HG02623 (cell line): ENCODE measurements around the gene FOXP4.

Experiments
- ATAC-seq: cut with Tn5 transposase; IDR thresholded peaks from one replicate; pipeline ENCODE4 v1.9.1; 2021; ENCODE audit warnings: moderate library complexity; ENCODE audit not compliant: unreplicated experiment

The FOXP4 gene

DNA sequence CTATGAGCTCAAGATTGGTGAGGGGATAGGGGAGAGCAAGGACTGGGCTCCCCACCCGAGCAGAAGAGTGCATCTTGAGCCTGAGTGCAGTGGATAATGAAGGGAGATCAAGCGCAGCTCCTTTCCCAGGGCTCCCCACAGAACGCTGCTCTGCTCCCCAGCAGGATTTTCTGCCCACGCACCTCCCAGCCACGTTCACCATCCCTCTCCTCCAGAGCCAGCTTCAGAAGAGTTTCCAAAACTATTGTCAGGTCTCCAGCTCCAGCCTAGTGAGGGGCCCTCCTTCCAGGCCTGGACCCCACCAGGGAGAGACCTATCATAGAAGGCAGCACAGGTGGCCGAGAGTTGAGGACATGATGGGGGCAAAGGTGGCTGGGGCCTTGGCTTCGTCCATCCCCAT, 34.5 kb downstream of the FOXP4 start:
- no peak for ATAC-seq

DNA sequence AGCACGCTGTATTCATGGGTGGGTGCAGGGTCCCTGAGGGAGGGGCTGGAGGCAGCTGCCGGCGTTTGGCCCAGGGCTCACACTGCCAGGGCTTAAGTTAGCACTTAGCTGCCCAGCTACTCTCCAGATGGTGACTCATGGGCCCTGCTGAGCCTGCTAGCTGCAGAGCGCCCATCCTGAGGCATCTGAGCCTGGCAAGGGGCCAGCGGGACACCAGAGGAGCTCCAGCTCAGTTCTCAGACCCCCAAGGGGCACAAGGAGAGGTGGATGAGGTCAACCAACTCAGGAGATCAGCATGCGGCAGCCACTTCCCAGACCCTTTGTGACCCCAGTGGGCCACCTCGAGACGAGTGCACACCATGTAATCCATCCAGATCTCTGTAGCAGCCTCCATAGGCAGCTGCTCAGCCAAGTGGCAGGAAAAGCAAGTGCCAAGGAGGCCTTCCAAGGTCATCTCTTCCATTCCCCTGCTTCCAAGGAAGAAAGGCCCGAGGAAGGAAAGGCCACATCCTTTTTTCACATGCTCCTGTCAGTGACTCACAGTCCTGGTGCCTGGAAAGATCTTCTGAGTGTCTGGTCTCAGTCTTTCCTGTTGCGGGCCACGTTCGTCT, 35.3 kb downstream of the FOXP4 start:
- no peak for ATAC-seq

DNA sequence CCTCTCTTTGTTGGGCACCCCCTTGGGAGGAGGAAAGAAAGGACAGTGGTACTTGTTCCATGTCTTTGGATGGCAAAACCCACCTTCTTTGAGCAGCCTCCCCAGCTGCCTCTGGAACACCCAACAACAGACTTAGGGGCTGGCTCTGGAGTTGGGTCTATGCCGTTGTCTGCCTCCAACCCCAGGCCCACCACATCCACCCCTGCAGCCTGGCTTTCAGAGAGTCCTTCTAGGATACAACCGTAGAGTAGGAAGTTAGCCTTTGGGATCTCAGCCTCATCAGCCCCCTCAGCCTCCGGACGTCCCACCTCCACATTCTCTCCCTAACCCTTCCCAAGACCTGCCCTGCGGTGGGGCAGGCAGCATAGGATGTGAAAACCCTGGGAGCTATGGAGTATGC, 36.4 kb downstream of the FOXP4 start:
- ATAC-seq, result no peak

DNA sequence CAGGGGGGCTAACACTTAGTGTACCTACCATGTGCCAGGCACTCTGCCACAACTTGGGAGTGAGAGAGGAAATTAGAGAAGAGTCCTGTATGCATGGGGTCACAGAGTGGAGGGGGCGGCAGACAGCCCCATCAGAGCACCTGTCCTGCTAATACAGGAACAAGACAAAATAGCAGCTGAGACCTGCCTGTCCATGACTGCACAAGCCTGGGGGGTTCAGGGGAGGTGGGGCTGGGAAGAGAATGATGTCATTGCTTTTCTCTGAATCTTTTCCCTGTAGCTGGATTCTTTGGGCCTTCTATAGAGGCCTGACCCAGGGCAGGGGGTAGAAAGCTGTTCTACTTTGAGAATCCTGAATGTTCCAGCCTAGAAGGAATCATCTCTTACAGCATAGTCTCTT, 37.4 kb downstream of the FOXP4 start:
- no peak for ATAC-seq

DNA sequence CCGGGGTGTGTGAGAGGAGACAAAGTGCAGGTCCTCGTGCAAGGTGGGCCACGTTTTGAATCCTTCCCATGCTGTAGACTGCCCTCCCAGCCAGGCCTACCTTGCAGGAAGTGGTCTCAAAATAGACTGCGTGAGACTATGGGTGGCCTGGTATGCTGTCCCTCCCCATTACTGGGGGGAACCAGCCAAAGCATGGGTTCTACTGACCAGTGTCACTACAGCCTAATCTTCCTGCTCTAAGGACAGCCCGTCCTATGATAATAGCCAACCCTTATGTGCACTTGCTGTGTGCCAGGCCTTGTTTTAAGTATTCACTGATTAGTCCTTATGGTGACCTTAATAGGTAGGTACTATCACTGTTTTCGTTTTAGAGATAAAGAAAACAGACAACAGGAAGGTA, 38.0 kb downstream of the FOXP4 start:
- no peak for ATAC-seq

DNA sequence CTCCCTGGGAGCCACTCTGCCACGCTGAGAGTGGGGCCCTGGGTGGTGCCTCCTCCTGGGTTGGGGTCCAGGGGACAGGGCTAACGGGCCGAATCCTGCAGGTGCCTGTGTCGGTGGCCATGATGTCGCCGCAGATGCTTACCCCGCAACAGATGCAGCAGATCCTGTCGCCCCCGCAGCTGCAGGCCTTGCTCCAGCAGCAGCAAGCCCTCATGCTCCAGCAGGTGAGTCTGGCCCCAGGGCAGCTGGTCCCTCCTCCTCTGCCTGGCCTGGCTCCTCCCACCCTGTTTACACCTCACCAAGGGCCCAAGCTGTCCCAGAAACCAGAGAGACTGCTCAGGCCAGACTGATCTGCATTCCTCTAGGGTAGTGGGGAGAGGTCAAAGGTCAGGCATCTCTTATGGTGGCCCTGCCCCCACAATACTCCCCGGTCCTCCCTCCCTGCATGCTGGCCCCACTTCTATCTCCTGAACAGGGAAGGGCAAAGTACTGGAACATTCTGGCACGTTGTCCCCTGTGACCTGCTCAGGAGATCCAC, 38.6 kb downstream of the FOXP4 start:
- no peak for ATAC-seq

DNA sequence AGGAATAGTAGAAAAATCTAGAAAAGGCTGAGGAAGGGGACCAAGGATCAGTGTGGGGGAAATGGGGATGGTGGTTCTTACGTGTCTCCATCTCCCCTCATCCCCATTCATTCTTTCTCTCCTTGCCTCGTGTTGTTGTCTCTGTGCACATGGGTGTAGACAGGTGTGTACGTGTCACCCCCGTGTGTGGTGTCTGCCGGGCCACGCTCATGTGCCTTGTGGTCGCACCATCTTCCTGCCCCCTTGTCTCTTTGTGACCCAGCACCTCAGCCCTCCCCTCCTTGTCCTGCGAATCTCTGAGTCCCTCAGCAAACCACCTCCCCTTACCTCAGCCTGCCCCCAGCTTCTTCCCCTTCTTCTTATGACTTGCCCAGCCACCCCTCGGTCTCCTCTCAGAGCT, 39.4 kb downstream of the FOXP4 start:
- ATAC-seq, result no peak

DNA sequence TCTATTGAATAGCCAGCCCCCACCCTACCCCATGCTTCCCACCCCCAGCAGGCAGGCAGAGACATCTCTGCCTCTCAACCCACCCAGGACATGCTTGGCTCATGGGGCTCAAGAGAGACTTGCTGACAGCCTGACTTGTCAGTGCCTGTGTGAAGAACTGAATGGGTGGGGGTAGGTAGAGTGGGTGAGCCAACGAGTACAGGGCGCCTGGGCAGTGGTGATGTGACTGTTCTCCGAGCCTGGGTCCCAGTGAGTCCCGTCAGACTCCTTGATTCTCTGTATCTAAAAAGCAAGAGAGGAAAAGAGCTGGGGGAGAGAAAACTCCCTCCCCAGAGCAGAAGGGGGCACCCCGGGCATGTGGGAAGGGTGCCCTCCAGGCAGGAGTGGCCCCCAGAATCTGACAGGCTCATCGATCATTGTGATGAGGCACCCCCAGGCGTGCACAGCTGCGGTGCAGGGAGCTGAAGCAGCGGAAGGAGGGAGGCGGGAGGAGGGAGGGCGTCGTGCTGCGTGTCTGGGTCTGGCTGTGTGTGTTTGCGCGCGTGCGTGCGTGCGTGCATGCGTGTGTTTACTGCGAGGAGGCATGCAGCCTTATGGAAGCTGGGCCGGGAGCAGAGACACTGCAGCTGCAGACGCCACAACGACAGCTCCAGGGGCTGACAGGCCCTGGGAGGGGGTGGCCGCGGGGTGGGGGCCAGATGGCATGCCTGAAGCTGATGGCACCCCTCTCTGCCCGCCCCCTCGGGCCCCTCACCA, 40.2 kb downstream of the FOXP4 start:
- ATAC-seq, result no peak

DNA sequence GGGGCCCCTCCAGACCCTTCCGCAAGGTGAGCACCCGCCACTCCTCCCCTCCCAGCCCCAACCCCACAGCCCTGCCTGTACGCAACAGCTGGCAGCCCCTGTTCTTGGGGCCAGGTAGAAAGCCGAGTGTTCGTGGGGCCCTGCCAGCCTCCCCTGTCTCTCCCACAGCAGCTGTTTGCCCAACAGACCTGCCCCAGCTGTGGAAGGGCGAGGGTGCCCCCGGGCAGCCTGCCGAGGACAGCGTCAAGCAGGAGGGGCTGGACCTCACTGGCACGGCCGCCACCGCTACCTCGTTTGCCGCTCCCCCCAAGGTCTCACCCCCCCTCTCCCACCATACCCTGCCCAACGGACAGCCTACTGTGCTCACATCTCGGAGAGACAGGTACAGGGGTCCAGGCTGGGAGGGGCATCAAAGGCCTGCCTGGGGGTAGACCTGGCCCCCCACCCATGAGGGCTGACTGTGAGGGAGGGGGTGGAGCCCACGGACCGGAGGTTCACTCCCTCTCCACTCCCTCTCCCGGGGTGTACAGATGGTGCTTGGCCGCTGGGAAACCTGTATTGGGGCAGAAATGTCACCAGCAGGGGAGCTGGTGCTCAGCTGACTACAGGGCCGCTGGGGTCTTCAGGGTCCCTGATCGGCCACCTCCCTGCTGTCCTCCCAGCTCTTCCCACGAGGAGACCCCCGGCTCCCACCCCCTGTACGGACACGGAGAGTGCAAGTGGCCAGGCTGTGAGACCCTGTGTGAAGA, 41.1 kb downstream of the FOXP4 start:
- ATAC-seq, result no peak

DNA sequence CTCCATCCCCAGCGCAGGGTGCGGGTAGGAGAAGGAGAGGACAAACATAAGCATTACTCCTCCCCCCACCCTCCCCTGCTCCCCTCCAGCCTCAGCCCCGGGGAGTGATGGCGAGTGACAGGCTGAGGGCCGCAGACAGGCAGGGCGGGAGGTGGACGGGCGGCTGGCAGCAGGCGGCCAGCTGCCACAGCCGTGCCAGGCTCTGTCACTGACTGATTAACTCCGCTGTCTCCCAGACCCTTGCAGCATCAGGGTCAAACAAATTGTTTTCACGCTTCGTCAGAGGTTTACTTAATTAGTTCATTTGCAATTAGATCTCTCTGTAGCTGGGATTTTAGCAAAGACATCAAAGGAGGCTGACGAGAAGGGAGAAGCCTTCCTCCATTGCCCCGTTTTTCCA, 41.9 kb downstream of the FOXP4 start:
- no peak for ATAC-seq

DNA sequence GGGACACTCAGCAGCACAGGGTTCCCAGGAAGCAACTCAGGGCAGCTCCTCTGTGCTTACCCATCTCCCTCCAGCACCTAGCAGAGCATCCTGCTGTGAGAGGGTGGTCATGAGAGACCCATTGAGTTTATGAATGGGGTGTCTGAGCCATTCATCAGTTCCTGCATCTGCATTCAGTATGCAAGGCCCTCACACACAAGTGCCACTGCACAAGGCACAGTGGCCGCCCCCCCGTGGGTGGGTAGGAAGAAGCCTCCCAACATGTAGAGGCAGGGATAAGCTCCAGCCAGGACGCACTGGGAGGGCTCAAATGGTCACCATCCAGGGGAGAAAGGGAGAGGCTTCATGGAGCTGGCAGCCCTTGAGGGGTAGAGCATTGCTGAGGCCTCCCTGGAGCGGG, 43.0 kb downstream of the FOXP4 start:
- ATAC-seq, result no peak

DNA sequence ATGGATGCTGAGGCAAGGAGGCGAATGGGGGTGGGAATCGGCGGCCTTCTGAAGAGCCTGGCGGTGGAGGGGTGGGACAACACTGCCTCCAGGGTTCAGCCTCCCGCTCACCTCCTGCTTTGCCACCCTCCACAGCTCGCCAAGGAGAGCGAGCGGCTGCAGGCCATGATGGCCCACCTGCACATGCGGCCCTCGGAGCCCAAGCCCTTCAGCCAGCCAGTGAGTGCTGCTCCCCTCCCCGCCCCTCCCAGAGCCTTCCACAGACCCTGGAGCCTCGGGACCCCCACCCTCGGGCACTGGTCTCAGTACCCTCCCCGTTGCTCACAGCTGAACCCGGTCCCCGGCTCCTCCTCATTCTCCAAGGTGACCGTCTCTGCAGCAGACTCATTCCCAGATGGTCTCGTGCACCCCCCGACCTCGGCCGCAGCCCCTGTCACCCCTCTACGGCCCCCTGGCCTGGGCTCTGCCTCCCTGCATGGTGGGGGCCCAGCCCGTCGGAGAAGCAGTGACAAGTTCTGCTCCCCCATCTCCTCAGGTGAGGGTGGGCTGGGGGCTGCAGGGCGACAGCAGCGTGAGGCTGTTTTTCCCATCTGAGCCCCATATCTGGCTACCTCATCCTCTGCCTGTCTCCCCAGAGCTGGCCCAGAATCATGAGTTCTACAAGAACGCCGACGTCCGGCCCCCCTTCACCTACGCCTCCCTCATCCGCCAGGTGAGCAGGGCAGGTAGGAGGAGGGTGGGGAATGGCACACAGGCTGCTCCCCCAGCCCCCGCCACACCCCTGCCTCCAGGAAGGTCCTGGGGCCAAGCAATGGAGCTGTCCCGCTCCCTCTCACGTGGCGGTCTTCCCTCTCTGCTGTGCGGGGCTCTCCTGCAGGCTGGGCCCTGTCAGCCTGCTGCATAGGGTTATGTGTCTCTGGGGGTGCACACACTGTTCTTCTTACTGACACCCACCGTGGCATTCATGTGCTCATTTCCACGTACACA, 43.7 kb downstream of the FOXP4 start:
- no peak for ATAC-seq

DNA sequence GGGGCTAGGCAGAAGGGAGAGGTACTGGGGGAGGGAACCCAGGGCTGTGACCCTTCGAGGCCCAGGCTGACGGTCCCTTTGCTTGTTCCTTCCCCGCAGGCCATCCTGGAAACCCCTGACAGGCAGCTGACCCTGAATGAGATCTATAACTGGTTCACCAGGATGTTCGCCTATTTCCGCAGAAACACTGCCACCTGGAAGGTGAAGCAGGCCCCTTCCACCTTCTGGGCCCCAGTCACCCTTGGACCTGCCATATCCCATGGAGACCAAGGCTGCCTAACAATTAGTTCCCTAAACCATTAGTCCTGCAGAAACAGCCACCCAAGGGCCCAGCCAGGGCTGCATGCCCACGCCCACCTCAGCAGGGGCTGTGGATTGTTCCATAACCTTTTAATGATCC, 44.9 kb downstream of the FOXP4 start:
- no peak for ATAC-seq

DNA sequence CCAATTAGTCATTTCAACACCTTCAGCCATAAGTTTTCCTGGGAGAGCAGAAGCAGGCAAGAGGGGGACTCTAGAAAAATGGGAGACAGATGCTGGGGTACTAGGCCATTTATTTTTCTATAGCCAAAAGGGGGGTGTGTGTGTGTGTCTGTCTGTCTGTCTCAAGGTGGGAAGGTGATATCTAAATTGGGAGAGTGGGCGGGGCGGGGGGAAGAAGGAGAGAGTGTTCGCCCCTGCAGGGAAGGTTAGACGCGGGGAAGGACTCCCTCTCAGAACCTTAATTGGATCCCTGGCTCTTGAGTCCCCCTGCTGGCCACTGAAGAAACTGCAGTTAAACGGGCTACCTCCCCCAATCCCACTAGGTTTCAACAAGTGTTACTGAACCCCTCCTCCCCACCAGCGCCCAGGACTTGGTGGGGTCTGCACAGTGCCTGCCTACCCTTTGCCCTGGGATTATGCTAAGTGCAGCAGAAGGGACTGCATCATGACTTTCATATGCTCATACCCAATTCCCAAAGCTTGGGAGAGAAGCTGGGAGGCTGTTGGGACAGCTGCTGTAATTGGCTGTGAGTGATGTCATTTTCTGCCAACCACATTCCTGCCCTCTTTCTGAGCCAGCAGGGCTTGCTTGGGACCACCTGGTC, 45.8 kb downstream of the FOXP4 start:
- no peak for ATAC-seq

DNA sequence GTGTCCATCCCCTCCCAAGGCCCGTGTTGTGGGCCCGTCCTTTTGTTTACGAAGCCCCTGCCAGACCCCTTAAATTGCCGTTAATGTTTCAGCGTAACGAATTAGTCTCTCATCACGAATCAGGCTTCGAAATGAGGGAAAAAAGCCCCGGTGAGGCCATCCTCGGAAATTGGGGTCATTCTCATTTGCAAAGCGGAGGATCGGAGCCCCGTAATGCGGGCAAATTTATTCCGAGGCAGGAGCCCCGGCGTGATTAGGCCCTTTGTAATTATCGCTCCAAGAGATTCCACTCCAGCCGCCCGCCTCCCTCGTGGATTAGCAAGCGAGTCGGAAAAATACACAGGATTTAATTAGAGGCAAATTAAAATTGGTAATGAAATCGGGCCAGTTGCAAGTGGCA, 47.2 kb downstream of the FOXP4 start:
- no peak for ATAC-seq

DNA sequence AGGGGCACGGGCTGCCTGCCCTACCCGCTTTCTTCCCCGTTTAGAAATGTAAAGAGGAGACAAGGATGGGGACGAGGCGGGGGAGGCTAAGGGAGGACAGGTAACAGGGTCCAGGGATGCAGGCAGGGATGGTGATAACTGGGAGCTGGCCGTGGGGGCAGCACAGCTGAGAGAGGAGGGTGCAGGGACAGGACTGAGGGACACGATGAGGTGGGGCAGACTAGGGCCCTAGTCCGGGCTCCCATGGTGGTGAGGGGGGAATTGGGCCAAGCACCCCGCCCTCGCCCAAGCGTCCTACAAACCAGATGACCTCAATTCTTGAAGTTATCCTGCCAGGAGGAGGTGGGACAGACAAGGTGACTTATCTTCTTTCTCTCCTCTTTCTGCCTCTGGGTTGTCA, 47.7 kb downstream of the FOXP4 start:
- no peak for ATAC-seq

DNA sequence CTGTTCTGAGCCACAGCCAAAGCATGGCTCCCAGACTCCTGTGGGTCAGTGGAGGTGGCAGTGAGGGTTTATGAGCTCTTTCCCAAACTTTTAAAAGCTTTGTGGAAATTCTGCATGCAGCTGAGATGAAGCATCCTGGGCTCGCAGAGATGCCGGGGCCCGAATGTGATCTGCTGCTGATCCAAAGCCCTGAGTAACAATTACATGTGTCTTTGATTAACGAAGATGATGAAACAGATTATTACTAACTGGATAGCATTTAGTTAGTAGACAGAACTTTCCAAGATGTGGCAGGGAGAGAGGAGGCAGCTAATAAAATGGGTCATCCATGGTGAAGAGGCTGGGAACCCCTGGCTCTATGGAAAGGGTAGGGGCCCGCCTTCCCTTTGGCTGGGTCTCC, 48.1 kb downstream of the FOXP4 start:
- no peak for ATAC-seq

DNA sequence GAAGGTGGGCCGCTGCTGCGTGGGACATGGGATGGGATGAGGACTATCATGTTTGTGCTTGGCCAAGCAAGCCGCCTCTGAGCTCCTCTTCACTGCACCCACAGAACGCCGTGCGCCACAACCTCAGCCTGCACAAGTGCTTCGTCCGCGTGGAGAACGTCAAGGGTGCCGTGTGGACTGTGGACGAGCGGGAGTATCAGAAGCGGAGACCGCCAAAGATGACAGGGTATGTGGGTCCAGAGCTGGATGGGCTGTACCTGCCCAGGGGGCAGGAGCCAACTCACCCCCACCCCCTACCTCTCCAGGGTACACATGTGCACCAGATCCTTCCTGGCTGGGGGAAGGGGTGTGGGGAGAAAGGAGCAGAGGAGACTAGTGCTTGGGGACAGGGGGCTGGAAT, 48.6 kb downstream of the FOXP4 start:
- ATAC-seq, result no peak

DNA sequence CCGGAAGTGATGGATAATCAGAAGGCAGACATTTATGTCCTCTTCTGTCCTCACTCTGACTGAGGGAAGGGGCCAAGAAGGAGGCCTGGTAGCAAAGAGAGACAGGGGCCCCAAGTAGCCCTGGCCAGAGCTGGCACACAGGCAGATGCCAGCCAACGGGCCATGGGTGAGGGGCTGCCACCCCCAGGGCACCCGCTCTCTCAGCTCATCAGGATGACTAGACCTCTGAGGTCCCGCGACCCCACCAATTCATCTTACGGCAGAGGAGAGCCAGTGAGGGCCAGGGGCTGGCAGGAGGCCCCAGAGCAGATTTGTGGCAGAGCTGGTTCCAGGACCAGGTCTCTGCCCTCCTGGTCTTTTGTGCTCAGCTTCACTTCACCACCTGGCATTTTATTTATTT, 49.0 kb downstream of the FOXP4 start:
- ATAC-seq, result no peak

DNA sequence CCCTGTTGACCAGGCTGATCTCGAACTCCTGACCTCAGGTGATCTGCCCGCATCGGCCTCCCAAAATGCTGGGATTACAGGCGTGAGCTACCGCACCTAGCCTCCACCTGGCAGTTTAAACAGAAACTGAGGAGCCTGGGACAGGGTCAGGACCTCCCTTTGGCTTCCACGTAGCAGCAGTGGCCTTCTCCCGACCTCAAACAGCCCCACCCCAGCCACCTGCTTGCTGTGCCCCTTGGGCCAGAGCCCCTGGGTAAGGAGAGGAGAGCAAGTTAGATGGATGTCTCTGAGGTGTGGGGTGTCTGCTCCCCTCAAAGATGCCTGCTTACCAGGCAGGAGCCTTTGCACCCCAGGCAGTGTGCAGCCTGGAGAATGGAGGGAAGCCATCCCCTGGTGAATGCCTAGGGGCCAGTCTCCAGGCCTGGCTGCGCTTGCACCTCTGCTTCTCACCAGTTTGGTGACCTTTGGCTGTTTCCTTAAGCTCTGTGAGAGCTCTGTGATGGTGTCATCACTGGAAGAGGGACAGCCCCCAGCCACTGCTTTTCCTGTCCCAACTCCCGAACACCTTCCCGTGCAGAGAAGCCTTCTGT, 50.0 kb downstream of the FOXP4 start:
- no peak for ATAC-seq
